Duodenal mucosa (tissue), 2 donors: ENCODE measurements around the gene NAA10.
A peak's percentile ranks its signal among the peaks of the same experiment; 100 is the strongest.

Experiments used
- H3K27ac ChIP-seq: one replicate; pipeline ENCODE4 v1.7.0; 2013; ENCODE audit warnings: low read depth, low read length
- H3K27me3 ChIP-seq, 2 donors: one replicate each; pipeline ENCODE4 v1.7.0; 2013; ENCODE audit warnings: low read length in 2 of 2, control low read depth in 1 of 2; ENCODE audit not compliant: insufficient read depth in 2 of 2, control insufficient read depth in 1 of 2
- H3K36me3 ChIP-seq, 2 donors: one replicate each; pipeline ENCODE4 v1.7.0; 2013; ENCODE audit warnings: low read length in 2 of 2, control low read depth in 1 of 2; ENCODE audit not compliant: insufficient read depth in 2 of 2, control insufficient read depth in 1 of 2
- H3K4me1 ChIP-seq, 2 donors: one replicate each; pipeline ENCODE4 v1.7.0; 2013; ENCODE audit warnings: low read length in 2 of 2, control low read depth in 1 of 2; ENCODE audit not compliant: insufficient read depth in 2 of 2, control insufficient read depth in 1 of 2
- H3K4me3 ChIP-seq, 2 donors: one replicate each; pipeline ENCODE4 v1.7.0; 2013; ENCODE audit warnings: low read length in 2 of 2, low read depth in 1 of 2
- H3K9ac ChIP-seq, 2 donors: one replicate each; pipeline ENCODE4 v1.7.0; 2013; ENCODE audit warnings: low read length in 2 of 2, low read depth in 1 of 2
- H3K9me3 ChIP-seq, 2 donors: one replicate each; pipeline ENCODE4 v1.7.0; 2013; ENCODE audit warnings: low read length in 2 of 2, control low read depth in 1 of 2; ENCODE audit not compliant: control insufficient read depth in 1 of 2

The NAA10 gene

GRCh38 chrX:153929576-153929975 lies 5.3 kb downstream of the NAA10 start:
- Histone ChIP-seq H3K4me1 (peaks cover 22 to 28% of the 10 kb centered on the region in 2 donors), H3K9ac (no peak overlapping the region), H3K36me3 (peaks cover 0 to 21% of the 10 kb centered on the region in 2 donors), H3K27ac (no peak overlapping the region), H3K9me3 (no peaks in the 10 kb centered on the region), H3K27me3 (no peaks in the 10 kb centered on the region), H3K4me3 (no peak overlapping the region)

- peaks cover 18 to 31% of the 10 kb centered on the region in 2 donors for H3K4me1 ChIP-seq
- no peak overlapping the region for H3K27ac ChIP-seq
- H3K36me3 ChIP-seq: peaks cover 0 to 21% of the 10 kb centered on the region in 2 donors
- no peaks in the 10 kb centered on the region for H3K27me3 ChIP-seq
- H3K4me3 ChIP-seq: no peak overlapping the region
- H3K9ac ChIP-seq: peak overlapping the region in 1 of 2 donors; percentile 6
- H3K9me3 ChIP-seq: no peaks in the 10 kb centered on the region
These were observed 6.0 kb downstream of the NAA10 start for GRCh38 chrX:153928846-153929245.

- Histone ChIP-seq H3K36me3 (peaks cover 0 to 21% of the 10 kb centered on the region in 2 donors), H3K27me3 (no peaks in the 10 kb centered on the region), H3K27ac (peak overlapping the region; percentile 94), H3K4me1 (peaks cover 19 to 29% of the 10 kb centered on the region in 2 donors), H3K9ac (peak overlapping the region; percentile 92 to 94), H3K4me3 (peak overlapping the region; percentile 74 to 77), H3K9me3 (no peaks in the 10 kb centered on the region)
These were observed 6.7 kb downstream of the NAA10 start for GRCh38 chrX:153927922-153928760.

GRCh38 chrX:153927672-153927921 lies 7.2 kb downstream of the NAA10 start:
- Histone ChIP-seq H3K4me1 (peaks cover 24 to 29% of the 10 kb centered on the region in 2 donors), H3K27me3 (no peaks in the 10 kb centered on the region), H3K9me3 (no peaks in the 10 kb centered on the region), H3K4me3 (peak overlapping the region; percentile 74 to 77), H3K27ac (peak overlapping the region; percentile 94), H3K9ac (peak overlapping the region; percentile 92 to 94), H3K36me3 (peaks cover 0 to 21% of the 10 kb centered on the region in 2 donors)

- Histone ChIP-seq H3K27ac (peak overlapping the region; percentile 94), H3K36me3 (peaks cover 0 to 17% of the 10 kb centered on the region in 2 donors), H3K4me3 (peak overlapping the region; percentile 74 to 77), H3K4me1 (peaks cover 27 to 29% of the 10 kb centered on the region in 2 donors), H3K9me3 (no peaks in the 10 kb centered on the region), H3K9ac (peak overlapping the region; percentile 92 to 94), H3K27me3 (no peaks in the 10 kb centered on the region)
These were observed 7.8 kb downstream of the NAA10 start for GRCh38 chrX:153926858-153927671.

- peaks cover 29 to 30% of the 10 kb centered on the region in 2 donors for H3K4me1 ChIP-seq
- no peaks in the 10 kb centered on the region for H3K27me3 ChIP-seq
These were observed 8.3 kb downstream of the NAA10 start for GRCh38 chrX:153926552-153926857.

GRCh38 chrX:153925739-153926551 lies 8.9 kb downstream of the NAA10 start, which contains the start of gene ARHGAP4:
Gene ARHGAP4, minus strand, starts transcription at chrX:153926264. Its CDS starts 62 bp downstream, at chrX:153926202.
- H3K27me3 ChIP-seq: no peaks in the 10 kb centered on the region
- H3K9me3 ChIP-seq: no peaks in the 10 kb centered on the region
- peak within 1 kb of the TSS; percentile 94 for H3K27ac ChIP-seq
- H3K4me1 ChIP-seq: peaks cover 29 to 30% of the 10 kb centered on the region in 2 donors
- H3K36me3 ChIP-seq: peaks cover 0 to 6% of the 10 kb centered on the region in 2 donors
- peak within 1 kb of the TSS; percentile 92 to 94 for H3K9ac ChIP-seq
- H3K4me3 ChIP-seq: peak within 1 kb of the TSS; percentile 74 to 77

More at GRCh38 chrX:153926552-153926857, 8.3 kb downstream of the NAA10 start:
- H3K36me3 ChIP-seq: peaks cover 0 to 12% of the 10 kb centered on the region in 2 donors
- H3K27ac ChIP-seq: peak overlapping the region; percentile 94
- peak overlapping the region; percentile 92 to 94 for H3K9ac ChIP-seq
- H3K9me3 ChIP-seq: no peaks in the 10 kb centered on the region
- H3K4me3 ChIP-seq: peak overlapping the region; percentile 74 to 77

GRCh38 chrX:153925387-153925738 lies 9.5 kb downstream of the NAA10 start:
- Histone ChIP-seq H3K9me3 (no peaks in the 10 kb centered on the region), H3K36me3 (peaks cover 0 to 2% of the 10 kb centered on the region in 2 donors), H3K9ac (peak overlapping the region; percentile 25 to 32), H3K4me3 (peak overlapping the region; percentile 60 to 62), H3K27ac (peak overlapping the region; percentile 39), H3K4me1 (peaks cover 29 to 30% of the 10 kb centered on the region in 2 donors), H3K27me3 (no peaks in the 10 kb centered on the region)

GRCh38 chrX:153924149-153924861 lies 10.5 kb downstream of the NAA10 start:
- no peak overlapping the region for H3K27ac ChIP-seq
- H3K9me3 ChIP-seq: no peaks in the 10 kb centered on the region
- H3K9ac ChIP-seq: peak overlapping the region; percentile 32 to 33
- H3K27me3 ChIP-seq: no peaks in the 10 kb centered on the region
- no peaks in the 10 kb centered on the region for H3K36me3 ChIP-seq
- H3K4me1 ChIP-seq: peaks cover 29 to 30% of the 10 kb centered on the region in 2 donors
- H3K4me3 ChIP-seq: peak overlapping the region; percentile 60 to 62
